GM21390 (cell line): ENCODE results near the gene MAGI3.
"Not testable (repeated sequence)": the region's sequence is repeated elsewhere in the genome, so short reads cannot be mapped to it uniquely, and the experiment has no call there.

Experiments
- ATAC-seq: cut with Tn5 transposase; IDR thresholded peaks from one replicate; pipeline ENCODE4 v1.9.1; 2021; ENCODE audit not compliant: unreplicated experiment

The MAGI3 gene

DNA sequence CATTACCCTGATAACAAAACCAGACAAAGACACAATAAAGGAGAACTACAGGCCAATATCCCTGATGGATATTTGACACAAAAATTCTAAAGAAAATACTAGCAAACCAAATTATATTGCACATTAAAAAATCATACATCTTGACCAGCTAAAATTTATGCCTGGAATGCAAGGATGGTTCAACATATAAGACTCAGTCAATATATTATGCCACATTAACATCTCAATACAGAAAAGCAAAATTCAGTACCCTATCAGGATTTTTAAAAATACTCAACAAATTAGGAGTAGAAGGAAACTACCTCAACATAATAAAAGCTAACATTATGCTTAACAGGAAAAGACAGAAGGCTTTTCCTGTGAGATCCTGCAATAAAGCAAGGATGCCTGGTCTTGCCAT lies 177.1 kb downstream of the MAGI3 start:
- no peak for ATAC-seq

DNA sequence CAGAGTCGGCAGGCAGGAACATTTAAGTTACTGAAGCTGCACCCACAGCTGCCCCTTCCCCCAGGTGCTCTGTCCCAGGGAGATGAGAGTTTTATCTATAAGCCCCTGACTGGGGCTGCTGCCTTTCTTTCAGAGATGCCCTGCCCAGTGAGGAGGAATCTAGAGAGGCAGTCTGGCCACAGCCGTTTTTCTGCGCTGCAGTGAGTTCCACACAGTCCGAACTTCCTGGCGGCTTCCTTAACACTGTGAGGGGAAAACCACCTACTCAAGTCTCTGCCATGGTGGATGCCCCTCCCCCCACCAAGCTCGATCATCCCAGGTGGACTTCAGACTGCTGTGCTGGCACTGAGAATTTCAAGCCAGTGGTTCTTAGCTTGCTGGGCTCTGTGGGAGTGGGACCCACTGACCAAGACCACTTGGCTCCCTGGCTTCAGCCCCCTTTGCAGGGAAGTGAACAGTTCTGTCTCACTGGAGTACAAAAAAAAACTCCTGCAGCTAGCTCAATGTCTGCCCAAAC lies 185.5 kb downstream of the MAGI3 start:
- ATAC-seq: not testable (repeated sequence)

DNA sequence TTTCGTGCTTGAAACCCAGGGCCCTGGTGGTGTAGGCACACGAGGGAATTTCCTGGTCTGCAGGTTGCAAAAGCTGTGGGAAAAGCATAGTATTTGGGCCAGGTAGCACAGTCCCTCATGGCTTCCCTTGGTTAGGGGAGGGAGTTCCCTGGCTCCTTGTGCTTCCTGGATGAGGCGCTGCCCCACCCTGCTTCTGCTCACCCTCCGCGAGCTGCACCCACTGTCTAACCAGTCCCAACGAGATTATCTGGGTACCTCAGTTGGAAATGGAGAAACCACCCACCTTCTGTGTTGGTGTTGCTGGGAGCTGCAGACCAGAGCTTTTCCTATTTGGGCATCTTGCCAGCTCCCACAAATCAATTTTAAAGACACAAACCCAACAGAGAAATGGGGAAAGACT lies 186.0 kb downstream of the MAGI3 start:
- ATAC-seq: no peak

DNA sequence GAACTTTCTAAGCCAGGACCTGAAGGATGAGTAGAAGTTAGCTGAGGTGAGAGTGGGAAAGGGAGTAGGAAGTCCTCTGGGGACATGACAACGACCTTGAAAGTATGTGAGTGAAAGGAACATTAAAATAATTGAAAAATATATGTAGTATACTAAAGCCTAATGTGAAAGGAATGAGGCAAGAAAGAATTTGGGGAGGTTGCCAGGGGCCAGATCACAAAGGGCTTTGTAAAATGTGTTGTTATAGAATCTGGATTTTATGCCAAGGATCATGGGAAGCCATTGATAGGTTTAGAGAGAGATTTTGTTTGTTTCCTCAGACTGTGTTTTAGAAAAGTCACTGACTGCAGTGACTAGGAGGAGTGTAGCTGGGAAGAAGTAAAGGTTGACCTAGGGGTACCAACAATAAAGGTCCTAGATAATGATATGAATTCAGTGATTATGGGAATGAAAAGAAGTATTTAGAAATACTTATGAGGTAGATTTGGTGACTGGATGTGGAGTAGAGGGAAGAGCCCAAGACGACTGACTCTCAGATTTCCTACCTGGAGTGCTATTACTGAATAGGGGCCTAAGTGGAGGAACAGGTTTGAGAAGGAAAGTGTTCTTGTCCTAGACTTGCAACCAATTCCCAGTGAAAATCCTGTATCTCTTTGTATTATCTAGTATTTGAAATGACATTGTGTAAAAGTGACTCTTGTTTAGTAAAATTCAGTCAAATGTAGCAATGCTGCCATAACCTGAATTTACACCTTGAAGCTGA lies 189.1 kb downstream of the MAGI3 start:
- no peak for ATAC-seq

DNA sequence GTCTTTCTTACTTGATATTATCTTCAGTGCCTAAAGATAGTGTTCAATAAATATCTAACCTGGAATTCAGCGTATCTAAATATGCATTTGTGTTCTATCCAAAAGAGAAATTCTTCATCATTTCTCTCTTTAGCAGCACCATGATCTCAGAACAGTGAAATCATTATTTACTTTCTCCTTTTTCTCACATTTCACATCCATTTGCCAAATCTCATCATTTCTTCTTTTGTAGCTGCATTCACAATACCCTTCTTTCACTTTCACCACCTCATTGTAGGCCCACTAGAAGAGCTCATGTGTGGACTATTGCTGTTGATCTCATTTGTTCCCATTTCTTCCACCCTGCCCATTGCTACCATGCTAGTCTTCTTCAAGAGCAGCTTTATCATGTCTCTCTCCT lies 191.0 kb downstream of the MAGI3 start:
- ATAC-seq: no peak

DNA sequence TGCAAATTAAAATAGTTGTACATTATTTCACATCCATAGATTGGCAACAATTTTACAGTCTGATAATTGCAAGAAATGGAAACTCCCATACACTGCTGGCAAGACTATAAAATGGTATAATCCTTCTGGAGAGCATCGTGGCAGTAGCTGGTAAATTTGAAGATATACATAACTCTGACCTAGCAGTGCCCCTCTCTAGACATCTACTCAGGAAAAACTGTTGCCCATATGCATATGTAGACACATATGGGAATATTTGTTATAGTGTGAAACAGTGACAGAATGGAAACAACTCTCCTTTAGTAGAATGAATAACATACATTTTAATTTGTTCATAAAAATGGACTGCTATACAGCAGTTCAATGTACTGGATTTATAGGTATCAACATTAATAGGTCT lies 191.8 kb downstream of the MAGI3 start:
- ATAC-seq: no peak

DNA sequence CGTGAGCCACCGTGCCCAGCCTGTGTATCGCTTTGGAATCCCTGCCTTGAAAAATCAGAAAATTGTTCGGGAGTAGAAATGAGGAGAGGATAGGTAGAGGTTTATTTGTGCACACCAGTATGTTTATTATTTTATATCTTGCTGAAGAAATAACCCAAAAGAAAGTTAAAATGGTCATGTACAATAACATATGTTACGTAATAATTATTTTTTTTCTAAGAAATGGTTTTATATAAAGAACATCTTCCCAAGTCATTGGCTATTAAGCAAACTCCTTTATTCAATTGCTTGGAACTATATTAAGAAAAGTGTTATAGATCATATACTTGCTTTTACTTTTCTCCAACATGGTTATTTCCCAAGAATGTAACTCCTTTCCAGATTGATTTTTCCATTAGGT lies 197.2 kb downstream of the MAGI3 start:
- no peak for ATAC-seq

DNA sequence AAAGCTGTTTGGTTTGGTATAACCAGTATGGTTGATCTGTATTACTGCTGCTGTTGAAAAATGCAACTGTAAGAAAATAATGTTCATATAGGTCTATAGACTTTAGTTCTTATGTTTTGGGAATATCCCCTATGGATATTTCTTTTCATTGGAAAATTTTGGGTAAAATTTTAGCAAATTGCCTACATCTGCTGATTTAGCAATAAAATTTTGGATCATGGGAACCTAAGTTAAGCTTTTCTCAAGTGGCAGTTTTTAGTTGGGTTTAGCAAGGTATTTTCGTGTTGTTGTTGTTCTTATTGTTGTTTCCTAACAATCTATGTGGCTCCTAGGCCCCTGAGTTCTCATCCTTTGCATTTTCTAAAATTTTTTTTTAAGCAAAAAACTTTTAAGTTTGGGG lies 201.9 kb downstream of the MAGI3 start:
- ATAC-seq: no peak

DNA sequence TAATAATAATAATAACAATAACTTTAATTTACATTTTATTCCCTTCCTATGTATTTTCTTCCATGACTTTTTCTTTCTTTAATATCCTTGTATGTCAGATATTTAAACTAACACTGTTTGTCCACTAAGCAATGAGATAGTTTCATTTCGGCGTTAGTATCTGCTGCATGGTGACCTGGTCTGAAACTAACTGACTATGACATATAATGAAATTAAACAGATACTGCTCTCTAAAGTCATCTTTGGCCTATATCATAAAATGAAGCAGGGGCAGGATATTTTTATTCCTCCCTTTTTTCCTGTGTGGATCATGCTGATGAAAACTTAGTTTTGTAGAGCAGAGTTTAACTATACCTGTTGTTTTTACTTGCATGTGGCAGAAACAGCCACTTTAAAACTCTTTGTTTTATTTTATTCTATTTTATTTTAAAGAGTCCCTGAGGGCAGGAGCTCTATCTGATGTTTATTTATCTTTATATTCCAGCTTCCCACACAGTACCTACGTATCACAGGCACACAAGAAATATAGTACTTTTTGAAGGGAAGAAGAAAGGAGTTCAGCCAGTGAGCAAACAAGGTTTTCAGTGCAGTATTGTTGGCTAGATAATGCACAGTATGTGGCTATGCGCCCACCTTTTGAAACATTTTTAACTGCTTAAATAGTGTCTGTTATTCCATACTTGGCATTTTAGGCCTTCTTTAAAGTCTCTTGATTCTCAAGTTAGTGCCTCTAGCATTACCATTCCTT lies 203.4 kb downstream of the MAGI3 start:
- no peak for ATAC-seq

DNA sequence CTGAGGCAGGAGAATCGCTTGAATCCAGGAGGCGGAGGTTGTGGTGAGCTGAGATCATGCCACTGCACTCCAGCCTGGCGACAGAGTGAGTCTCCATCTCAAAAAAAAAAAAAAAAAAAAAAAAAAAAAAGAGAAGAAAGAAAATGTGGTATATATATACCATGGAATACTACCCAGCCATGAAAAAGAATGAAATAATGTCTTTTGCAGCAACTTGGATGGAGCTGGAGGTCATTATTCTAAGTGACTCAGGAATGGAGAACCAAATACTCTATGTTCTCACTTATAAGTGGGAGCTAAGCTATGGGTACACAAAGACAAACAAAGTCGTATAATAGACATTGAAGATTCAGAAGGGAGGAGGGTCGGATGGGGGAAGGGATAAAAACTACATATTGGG lies 214.2 kb downstream of the MAGI3 start:
- not testable (repeated sequence) for ATAC-seq

DNA sequence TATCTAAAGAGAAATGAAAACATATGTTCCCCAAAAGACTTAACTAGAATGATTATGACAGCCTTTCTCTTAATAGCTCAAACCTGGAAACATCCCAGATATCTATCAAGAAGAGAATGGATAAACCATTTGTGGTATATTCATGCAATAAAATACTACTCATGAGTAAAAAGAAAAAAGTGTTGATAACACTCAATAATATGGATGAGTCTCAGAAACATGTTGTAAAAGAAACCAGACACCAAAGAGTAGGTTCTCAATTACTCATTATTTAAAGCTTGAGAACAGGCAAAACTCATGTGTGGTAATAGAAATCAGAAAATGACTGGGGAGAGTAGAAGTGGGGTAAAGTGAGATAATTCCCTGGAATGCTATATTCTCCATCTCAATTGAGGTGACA lies 214.8 kb downstream of the MAGI3 start:
- no peak for ATAC-seq

DNA sequence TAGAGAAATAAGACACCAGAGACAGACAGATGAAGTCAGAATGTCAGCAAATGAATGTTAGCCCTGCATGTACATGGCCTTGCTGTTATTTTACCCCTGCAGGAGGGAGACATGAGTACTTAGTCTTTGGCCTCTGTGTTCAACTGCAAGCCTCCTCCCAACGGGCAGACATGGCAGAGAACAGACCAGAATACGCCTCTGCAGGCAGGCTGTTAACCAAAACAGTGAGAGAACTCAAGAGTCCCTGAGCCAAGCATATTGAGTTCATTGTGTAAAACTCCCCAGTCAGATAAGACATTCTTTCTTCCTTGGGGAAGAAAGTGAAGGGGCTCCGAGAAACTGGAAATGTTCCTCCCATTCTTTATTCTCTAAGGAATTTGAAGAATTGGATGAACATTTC lies 218.1 kb downstream of the MAGI3 start:
- no peak for ATAC-seq

DNA sequence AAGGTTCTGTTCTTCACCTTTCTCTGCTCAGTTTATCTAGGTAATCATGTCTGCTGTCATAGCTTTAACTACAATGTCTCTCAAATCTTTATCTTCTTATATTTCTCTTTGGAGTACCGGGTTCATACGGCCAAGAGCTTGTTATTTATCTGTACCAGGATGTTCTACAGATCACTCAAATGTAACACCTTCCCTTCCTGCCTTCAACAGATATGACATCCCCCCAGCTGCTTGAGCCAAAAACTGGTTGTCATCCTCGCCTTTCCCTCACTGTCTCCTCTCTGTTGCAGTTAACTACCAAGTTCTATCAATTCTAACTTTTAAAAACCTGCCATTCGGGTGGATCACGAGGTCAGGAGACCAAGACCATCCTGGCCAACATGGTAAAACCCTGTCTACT lies 220.1 kb downstream of the MAGI3 start:
- ATAC-seq: no peak

DNA sequence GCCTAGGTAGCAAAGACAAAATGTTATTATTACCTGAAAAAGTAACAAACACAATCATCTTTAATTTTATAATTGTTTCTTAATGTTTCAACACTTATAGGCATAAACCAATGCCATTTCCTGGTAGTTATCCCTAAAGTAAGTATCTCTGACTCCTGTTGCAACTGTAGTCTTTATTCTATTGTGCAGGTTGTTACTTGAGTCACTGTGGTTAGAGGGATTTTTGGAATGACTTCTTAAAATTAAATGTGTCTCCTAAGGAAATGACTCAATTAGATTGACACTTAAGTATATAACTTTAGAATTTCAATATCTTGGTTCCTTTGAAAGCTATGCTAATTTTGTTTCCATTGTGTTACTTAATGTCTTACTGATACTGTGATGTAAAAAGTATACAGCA lies 225.1 kb downstream of the MAGI3 start:
- no peak for ATAC-seq

DNA sequence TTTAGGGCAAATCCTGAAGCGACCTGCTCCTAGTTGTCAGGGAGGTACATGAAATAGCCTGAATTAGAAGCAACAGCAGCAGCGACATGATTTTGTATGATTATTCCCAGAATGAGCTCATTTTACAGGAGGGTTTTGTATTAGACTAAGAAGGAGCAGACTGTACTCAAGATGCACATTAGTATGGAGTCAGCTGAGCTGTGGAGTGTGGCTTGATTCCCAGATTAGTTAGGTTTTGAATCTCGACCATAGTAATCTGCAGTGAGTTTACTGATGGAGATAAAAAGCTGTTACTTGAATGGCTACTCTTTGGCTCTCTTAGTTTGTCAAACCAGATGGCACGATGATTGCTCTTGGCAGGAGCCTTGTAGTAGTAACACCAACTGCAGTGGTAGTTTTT lies 225.8 kb downstream of the MAGI3 start:
- ATAC-seq: no peak

DNA sequence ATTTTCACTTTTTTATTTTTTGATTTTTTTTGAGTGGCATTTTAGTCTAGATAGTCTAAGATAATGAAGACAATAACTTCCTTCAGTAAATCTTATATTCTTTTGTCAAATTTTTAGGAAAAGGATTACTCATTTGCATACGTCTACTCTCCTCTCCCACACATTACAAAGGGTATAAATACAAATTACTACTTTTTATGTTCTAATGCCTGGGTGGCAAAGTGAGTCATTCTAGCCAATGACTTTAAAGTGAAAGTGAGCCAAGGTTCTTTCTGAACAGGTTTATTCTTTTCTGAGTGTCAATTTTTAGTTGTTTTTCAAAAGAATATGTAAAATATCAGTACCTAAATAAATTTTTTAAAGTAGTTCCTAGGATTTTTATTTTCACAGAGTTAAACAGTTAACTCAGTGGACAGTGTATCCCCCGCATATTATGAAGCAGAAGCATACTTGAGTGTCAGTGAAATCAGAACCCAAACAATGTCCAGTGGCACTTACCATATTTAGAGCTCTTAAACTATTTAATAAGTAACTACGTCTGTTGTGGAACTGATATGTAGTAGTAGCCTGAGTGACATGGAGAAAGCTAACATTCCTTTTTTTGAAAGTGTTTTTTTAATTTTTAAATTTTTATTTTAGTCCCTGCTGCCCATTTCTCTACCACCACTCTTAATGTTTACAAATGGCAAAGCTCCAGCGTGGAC lies 227.3 kb downstream of the MAGI3 start:
- no peak for ATAC-seq

DNA sequence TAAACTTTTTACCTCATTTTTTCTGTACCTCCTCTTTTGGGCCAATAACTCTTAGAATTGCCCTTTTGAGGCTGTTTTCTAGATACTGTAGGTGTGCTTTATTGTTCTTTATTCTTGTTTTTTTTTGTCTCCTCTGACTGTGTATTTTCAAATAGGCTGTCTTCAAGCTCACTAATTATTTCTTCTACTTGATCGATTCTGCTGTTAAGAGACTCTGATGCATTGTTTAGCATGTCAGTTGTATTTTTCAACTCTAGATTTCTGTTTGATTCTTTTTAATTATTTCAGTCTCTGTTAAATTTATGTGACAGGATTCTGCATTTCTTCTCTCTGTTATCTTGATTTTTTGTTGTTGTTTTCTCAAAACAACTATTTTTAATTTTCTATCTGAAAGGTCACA lies 238.7 kb downstream of the MAGI3 start:
- no peak for ATAC-seq

DNA sequence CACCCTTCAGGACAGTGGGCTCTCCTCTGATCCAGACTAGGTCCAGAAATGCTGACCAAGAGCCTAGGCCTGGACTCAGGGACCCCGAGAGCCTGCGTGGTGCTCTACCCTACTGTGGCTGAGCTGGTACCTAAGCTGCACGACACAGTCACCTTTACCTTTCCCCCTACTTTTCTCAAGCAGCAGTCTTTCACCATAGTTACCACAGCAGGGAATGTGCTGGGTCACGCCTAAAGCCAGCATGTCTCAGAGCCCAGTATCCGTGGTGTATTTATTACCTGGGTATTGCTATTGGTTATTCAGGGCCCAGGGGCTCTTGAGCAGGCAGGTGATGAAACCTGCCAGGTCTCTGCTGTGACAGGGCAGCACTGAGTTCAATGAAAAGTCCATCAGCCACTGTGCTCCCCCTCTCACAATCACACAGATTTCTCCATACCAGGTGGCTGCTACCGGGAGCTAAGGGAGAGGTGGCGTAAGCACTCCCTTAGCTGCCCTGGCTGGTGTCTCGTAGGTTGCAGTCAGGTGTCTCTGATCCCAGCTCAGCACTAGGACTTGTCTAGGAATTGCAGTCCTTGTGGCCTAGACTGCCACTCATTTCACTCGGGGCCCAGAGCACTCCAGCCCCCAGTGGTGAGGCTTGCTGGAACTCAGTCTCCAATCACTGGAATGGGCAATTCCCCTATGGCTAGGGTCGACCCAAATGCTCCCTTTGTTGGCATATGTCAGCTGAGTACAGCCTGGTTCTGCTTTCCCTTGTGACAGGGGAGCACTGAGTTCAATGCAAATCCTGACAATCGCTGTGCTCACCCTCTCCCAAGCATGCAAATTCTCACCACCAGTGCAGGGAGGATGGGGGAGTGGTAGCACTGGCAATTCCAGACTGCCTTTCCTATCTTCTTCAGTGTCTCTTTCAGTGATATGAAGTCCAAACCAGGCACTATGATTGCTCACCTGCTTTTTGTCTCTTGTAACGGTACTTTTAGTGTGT lies 240.3 kb downstream of the MAGI3 start:
- no peak for ATAC-seq

DNA sequence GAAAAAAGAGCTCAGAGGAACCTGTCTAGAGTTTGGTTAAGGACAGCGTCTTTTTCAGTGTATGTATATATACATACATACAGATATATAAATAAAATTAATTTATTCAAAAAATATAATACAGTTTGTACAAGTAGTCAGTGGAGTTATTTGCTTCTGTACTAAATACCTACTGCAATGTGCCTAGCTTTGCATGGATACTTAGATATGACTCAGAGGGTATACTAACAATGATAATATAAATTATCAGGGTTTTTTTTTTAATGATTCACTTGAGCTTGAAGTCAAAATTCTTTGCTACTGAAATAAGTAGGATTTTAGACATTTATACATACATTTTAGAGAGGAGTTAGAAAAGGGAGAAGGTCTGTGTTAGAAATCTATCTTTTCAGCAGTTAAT lies 251.1 kb downstream of the MAGI3 start:
- ATAC-seq: no peak

DNA sequence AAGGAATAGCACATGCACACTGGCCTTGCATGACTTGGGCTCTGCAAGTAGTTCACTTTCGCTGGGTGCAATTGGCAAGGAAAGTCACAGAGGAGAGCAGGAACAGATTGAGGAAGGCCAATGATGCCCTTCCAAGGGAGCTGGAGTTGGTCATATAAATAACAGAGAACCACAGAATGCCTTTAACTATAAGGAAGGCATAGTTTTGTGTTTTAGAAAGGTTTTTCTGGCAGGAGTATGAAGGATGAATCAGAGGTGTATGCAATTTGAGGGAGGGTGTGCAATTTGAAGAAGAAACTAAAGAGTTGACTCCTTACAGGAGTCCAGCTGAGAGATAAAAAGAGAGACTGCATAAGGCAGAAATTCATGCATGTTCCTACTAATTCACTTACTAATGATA lies 256.8 kb downstream of the MAGI3 start:
- no peak for ATAC-seq

DNA sequence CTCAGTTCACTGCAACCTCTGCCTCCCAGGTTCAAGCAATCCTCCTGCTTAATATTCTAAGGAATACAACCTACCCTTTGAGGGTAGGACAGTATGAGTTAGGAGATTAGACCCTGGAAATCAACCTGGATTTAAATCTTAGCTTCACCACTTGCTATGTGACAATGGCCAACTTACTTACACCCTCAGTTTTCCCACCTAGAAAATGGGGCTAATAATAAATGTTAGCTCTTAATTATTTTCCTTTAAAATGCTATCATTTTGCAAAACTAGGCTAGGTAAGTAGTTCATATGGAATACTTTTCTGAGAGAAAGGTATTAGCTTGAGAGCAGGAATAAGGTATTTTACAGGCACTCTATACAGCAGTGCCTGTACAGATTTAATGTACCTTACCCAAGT lies 258.2 kb downstream of the MAGI3 start:
- ATAC-seq: no peak
